Measurements from ENCODE around the gene RAC3. TPM values are rescaled to one million over a fixed set of nuclear protein-coding genes. Genes with fewer than 3 reads are reported as not detected.
A peak's percentile ranks its signal among the peaks of the same experiment; 100 is the strongest.

Gene RAC3
- total RNA-seq, 1 experiment from 2014 or later: 120 TPM

DNA sequence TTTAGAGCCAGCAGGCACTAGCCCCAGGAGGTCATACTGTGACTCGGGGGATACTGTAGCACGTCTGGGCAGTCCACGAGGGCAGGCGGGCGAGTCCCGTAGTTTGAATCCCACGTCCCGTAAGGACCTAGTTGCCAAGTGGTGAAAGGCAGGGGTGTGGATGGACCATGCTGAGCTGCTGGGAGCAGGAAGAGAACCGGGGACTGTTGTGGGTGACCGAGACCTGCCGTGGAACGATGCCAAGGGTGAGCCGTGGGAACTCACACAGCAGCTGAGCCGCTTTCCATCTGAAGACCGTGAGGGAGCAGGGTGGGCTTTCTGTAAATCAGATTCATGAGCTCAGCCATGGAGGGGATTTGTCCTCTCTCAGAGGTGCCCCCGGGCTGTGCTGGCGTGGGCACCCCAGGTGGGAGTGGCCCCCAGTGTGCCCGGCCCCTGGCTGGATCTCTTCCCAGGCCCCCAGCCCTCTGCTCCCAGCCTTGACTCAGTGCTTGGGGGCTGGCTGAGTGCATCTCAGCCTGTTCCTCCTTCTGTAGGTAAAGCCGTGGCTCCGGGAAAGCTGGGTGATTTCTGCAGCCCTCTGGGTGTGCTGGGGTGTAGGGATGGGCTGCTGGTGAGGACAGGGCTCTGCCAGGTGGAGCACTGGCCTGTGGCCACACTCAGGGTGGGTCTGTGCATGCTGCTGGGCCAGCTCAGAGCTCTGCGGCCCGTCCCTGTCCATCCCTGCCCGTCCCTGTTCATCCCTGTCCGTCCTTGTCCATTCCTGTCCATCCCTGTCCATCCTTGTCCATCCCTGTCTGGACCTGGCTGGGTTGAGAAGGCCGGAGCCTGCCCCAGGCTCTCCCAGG lies 40.4 kb upstream of the RAC3 start:
- no TSS peak for BruUV-seq (replicated peaks)
- no peaks in the 10 kb centered on the region for H4K20me1 ChIP-seq (ENCODE audit: insufficient read depth)

More for the DNA sequence above, 40.4 kb upstream of the RAC3 start:
- H3K27me3 ChIP-seq (ENCODE audit: insufficient read depth, low read length): no peaks in the 10 kb centered on the region
- H3K27ac ChIP-seq (ENCODE audit: low read depth, low read length): peak overlapping the region; percentile 34; the same call in 1 of the 2 replicates
- CTCF ChIA-PET: no interaction called here
- no peaks in the 10 kb centered on the region; a peak in 1 of 4 replicates for H3K36me3 ChIP-seq (ENCODE audit: control insufficient read depth in 1 of 2, insufficient read depth in 2 of 2, low read length in 2 of 2)
- no peaks in the 10 kb centered on the region for H3K79me2 ChIP-seq (ENCODE audit: insufficient read depth, low read length)
- DNase-seq (ENCODE audit: low read depth, low spot score) (no peak), ATAC-seq (no peak; the same call in 1 of the 2 replicates)
- POLR2A ChIA-PET: no interaction called here
- TF ChIP-seq CBX3 (IDR thresholded peaks at IDR 0.05; ENCODE audit: low read depth) (no peak), YY1 (IDR thresholded peaks at IDR 0.05; ENCODE audit: extremely low read depth, insufficient replicate concordance, low read depth, low read length) (no peak), ZNF274 (IDR thresholded peaks at IDR 0.05; ENCODE audit: low read depth, low read length) (no peak), RAD21 (IDR thresholded peaks at IDR 0.05; ENCODE audit: low read depth) (no peak), EGR1 (IDR thresholded peaks at IDR 0.05; ENCODE audit: low read depth) (no peak), ZFX (IDR thresholded peaks at IDR 0.05) (no peak), POLR2AphosphoS5 (IDR thresholded peaks at IDR 0.05; ENCODE audit: low read depth, low read length) (no peak), SRF (IDR thresholded peaks at IDR 0.05; ENCODE audit: low read depth) (no peak), ELF1 (IDR thresholded peaks at IDR 0.05; ENCODE audit: borderline replicate concordance, low read depth) (no peak)
- TF ChIP-seq, protein P1, sequence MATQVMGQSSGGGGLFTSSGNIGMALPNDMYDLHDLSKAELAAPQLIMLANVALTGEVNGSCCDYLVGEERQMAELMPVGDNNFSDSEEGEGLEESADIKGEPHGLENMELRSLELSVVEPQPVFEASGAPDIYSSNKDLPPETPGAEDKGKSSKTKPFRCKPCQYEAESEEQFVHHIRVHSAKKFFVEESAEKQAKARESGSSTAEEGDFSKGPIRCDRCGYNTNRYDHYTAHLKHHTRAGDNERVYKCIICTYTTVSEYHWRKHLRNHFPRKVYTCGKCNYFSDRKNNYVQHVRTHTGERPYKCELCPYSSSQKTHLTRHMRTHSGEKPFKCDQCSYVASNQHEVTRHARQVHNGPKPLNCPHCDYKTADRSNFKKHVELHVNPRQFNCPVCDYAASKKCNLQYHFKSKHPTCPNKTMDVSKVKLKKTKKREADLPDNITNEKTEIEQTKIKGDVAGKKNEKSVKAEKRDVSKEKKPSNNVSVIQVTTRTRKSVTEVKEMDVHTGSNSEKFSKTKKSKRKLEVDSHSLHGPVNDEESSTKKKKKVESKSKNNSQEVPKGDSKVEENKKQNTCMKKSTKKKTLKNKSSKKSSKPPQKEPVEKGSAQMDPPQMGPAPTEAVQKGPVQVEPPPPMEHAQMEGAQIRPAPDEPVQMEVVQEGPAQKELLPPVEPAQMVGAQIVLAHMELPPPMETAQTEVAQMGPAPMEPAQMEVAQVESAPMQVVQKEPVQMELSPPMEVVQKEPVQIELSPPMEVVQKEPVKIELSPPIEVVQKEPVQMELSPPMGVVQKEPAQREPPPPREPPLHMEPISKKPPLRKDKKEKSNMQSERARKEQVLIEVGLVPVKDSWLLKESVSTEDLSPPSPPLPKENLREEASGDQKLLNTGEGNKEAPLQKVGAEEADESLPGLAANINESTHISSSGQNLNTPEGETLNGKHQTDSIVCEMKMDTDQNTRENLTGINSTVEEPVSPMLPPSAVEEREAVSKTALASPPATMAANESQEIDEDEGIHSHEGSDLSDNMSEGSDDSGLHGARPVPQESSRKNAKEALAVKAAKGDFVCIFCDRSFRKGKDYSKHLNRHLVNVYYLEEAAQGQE (IDR thresholded peaks at IDR 0.05; ENCODE audit: low read depth): no peak
- TF ChIP-seq, protein P2, sequence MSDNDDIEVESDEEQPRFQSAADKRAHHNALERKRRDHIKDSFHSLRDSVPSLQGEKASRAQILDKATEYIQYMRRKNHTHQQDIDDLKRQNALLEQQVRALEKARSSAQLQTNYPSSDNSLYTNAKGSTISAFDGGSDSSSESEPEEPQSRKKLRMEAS (IDR thresholded peaks at IDR 0.05): no peak
- TF ChIP-seq, protein P3, sequence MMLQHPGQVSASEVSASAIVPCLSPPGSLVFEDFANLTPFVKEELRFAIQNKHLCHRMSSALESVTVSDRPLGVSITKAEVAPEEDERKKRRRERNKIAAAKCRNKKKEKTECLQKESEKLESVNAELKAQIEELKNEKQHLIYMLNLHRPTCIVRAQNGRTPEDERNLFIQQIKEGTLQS (IDR thresholded peaks at IDR 0.05): no peak
- no peak overlapping the region for H3K4me3 ChIP-seq (replicated peaks in 1 of 2; ENCODE audit: low read depth in 1 of 2, low read length in 2 of 2)
- no peaks in the 10 kb centered on the region for H3K9me2 ChIP-seq (ENCODE audit: insufficient read depth)
- RAD21 ChIA-PET (ENCODE audit: low non-redundant PET in 1 of 2, low total read pairs in 2 of 2, uncharacterized antibody in 2 of 2, unreplicated experiment in 2 of 2): no interaction called here
- no peaks in the 10 kb centered on the region for H3K9me3 ChIP-seq (ENCODE audit: control insufficient read depth in 1 of 2, insufficient read depth in 1 of 2, low read depth in 1 of 2, low read length in 2 of 2)
- intact Hi-C loops (cut with micrococcal nuclease): no loop called here
- no peak overlapping the region for H2AFZ ChIP-seq (ENCODE audit: low read depth, low read length, poor library complexity, severe bottlenecking)
- peaks cover 10 to 11% of the 10 kb centered on the region in 2 experiments; a peak in 3 of 4 replicates for H3K4me1 ChIP-seq (ENCODE audit: control insufficient read depth in 1 of 2, insufficient read depth in 2 of 2, low read length in 2 of 2)
- H3K4me2 ChIP-seq (ENCODE audit: low read length): peak overlapping the region; percentile 2; the same call in 1 of the 2 replicates
- no peak overlapping the region for H3K9ac ChIP-seq (ENCODE audit: low read length)
